ENCODE measurements around the gene DRD4.

GRCh38 chr11:587546-587945 lies 49.5 kb upstream of the DRD4 start:
- TF ChIP-seq CTCF (IDR thresholded peaks at IDR 0.05) (no peak), POLR2AphosphoS5 (IDR thresholded peaks at IDR 0.05) (no peak)

Data from prostate gland (tissue), 2 donors.